Activated CD8-positive, alpha-beta T cell treated with anti-CD3 and anti-CD28 coated beads, Interleukin-2, amount 10 ng/mL, durations not matched to agents 7 days and 5 days (primary cell): Measurements from ENCODE around the gene GNAQ. TPM values are rescaled to one million over a fixed set of nuclear protein-coding genes. Genes with fewer than 3 reads are reported as not detected.

Experiments
- ATAC-seq: fragments of 150-1000 bp; cut with Tn5 transposase; one replicate; pipeline ENCODE4 v1.10.0; 2021; ENCODE audit warnings: moderate library complexity
- CTCF ChIA-PET: fragments of 350-600 bp; sonication (Branson Sonifier 250); formaldehyde crosslinking; loops from one replicate; lab custom pipeline; 2021; ENCODE audit warnings: antibody characterized with exemption; lab: Charles Lee
- POLR2A ChIA-PET: fragments of 350-600 bp; sonication (Branson Sonifier 250); formaldehyde crosslinking; loops from one replicate; lab custom pipeline; 2021; ENCODE audit warnings: antibody characterized with exemption; lab: Charles Lee
- DNase-seq: peaks from one replicate; pipeline ENCODE4 v3.0.0-alpha.2; 2020
- H3K27ac Mint-ChIP-seq: one replicate; pipeline ENCODE4 v1.8.0; 2021; ENCODE audit warnings: mild to moderate bottlenecking, mixed read lengths
- H3K27me3 Mint-ChIP-seq: one replicate; pipeline ENCODE4 v1.8.0; 2021; ENCODE audit warnings: low read depth, mixed read lengths
- H3K36me3 Mint-ChIP-seq: one replicate; pipeline ENCODE4 v1.8.0; 2021; ENCODE audit warnings: low read depth, mixed read lengths
- H3K4me1 Mint-ChIP-seq: one replicate; pipeline ENCODE4 v1.8.0; 2021; ENCODE audit warnings: low read depth, mixed read lengths
- H3K4me3 Mint-ChIP-seq: one replicate; pipeline ENCODE4 v1.8.0; 2021; ENCODE audit warnings: mild to moderate bottlenecking, mixed read lengths
- H3K9me3 Mint-ChIP-seq: one replicate; pipeline ENCODE4 v1.8.0; 2022; ENCODE audit warnings: mixed read lengths; ENCODE audit not compliant: insufficient read depth
- total RNA-seq, 2 experiments: library from RNA; stranded (reverse); gene quantifications; one replicate each; pipeline ENCODE4 v1.2.3, GENCODE V29; 2021

Gene GNAQ
- total RNA-seq, 2 experiments from 2014 or later, result 29.0 to 29.7 TPM

- H3K27ac Mint-ChIP-seq, result no peak overlapping the region
- DNase-seq, result no peak
- H3K4me3 Mint-ChIP-seq, result no peak overlapping the region
- CTCF ChIA-PET, result interaction anchor here (1.2 to 1.4 kb wide), 2 partner anchors 9 to 81 kb away, joined by 3 read pairs; no protein-coding TSS in a partner anchor
- ATAC-seq, result no peak
- H3K27me3 Mint-ChIP-seq, result no peaks in the 10 kb centered on the region
- H3K36me3 Mint-ChIP-seq, result peaks cover 3% of the 10 kb centered on the region
- peaks cover 13% of the 10 kb centered on the region for H3K4me1 Mint-ChIP-seq
- POLR2A ChIA-PET, result no interaction called here
- no peaks in the 10 kb centered on the region for H3K9me3 Mint-ChIP-seq
Observed at GRCh38 chr9:77954013-77954665, 77.5 kb downstream of the GNAQ start.

GRCh38 chr9:77953590-77953989 is 78.0 kb downstream of the GNAQ start:
- DNase-seq (no peak), ATAC-seq (no peak)
- ChIA-PET CTCF (no interaction called here), POLR2A (no interaction called here)
- no peak overlapping the region for H3K4me3 Mint-ChIP-seq
- peaks cover 13% of the 10 kb centered on the region for H3K4me1 Mint-ChIP-seq
- no peaks in the 10 kb centered on the region for H3K27me3 Mint-ChIP-seq
- H3K27ac Mint-ChIP-seq, result no peak overlapping the region
- peaks cover 3% of the 10 kb centered on the region for H3K36me3 Mint-ChIP-seq
- no peaks in the 10 kb centered on the region for H3K9me3 Mint-ChIP-seq

- Mint-ChIP-seq H3K27me3 (no peaks in the 10 kb centered on the region), H3K36me3 (peaks cover 3% of the 10 kb centered on the region), H3K4me1 (peaks cover 9% of the 10 kb centered on the region), H3K4me3 (no peak overlapping the region), H3K9me3 (no peaks in the 10 kb centered on the region), H3K27ac (no peak overlapping the region)
- DNase-seq, result no peak
- no peak for ATAC-seq
- ChIA-PET CTCF (no interaction called here), POLR2A (no interaction called here)
Observed at GRCh38 chr9:77952635-77953328, 78.8 kb downstream of the GNAQ start.

GRCh38 chr9:77951369-77951768 is 80.2 kb downstream of the GNAQ start:
- Mint-ChIP-seq H3K9me3 (no peaks in the 10 kb centered on the region), H3K36me3 (no peaks in the 10 kb centered on the region), H3K27ac (no peak overlapping the region), H3K4me1 (peaks cover under 1% of the 10 kb centered on the region), H3K4me3 (no peak overlapping the region), H3K27me3 (no peaks in the 10 kb centered on the region)
- no peak for ATAC-seq
- ChIA-PET POLR2A (no interaction called here), CTCF (interaction anchor here (0.6 to 2.8 kb wide), 4 partner anchors 22 to 88 kb away, joined by 3 to 14 read pairs (median 3); no protein-coding TSS in a partner anchor)
- DNase-seq, result no peak

GRCh38 chr9:77949751-77950436 is 81.7 kb downstream of the GNAQ start:
- no peak overlapping the region for H3K4me3 Mint-ChIP-seq
- no peaks in the 10 kb centered on the region for H3K36me3 Mint-ChIP-seq
- H3K27me3 Mint-ChIP-seq, result no peaks in the 10 kb centered on the region
- DNase-seq, result no peak
- peaks cover 15% of the 10 kb centered on the region for H3K4me1 Mint-ChIP-seq
- H3K27ac Mint-ChIP-seq, result no peak overlapping the region
- CTCF ChIA-PET, result interaction anchor here (1.0 to 2.8 kb wide), 4 partner anchors 21 to 175 kb away, joined by 3 to 14 read pairs (median 4); no protein-coding TSS in a partner anchor
- POLR2A ChIA-PET, result interaction anchor here (0.6 kb wide), 1 partner anchor 24 kb away, joined by 3 read pairs; no protein-coding TSS in a partner anchor
- ATAC-seq, result no peak
- H3K9me3 Mint-ChIP-seq, result no peaks in the 10 kb centered on the region

- DNase-seq, result no peak
- Mint-ChIP-seq H3K27ac (no peak overlapping the region), H3K36me3 (peaks cover 2% of the 10 kb centered on the region), H3K27me3 (no peaks in the 10 kb centered on the region), H3K4me1 (peaks cover 33% of the 10 kb centered on the region), H3K9me3 (no peaks in the 10 kb centered on the region), H3K4me3 (no peak overlapping the region)
- ChIA-PET POLR2A (no interaction called here), CTCF (no interaction called here)
- ATAC-seq, result no peak
Observed at GRCh38 chr9:77947651-77948050, 84.0 kb downstream of the GNAQ start.

- H3K4me1 Mint-ChIP-seq, result peaks cover 33% of the 10 kb centered on the region
Observed at GRCh38 chr9:77946969-77947620, 84.5 kb downstream of the GNAQ start.

GRCh38 chr9:77946296-77946695 is 85.3 kb downstream of the GNAQ start:
- peak overlapping the region; percentile 22 for H3K27ac Mint-ChIP-seq
- ChIA-PET CTCF (interaction anchor here (1.5 kb wide), 1 partner anchor 88 kb away, joined by 3 read pairs; no protein-coding TSS in a partner anchor), POLR2A (no interaction called here)
- H3K9me3 Mint-ChIP-seq, result no peaks in the 10 kb centered on the region
- peaks cover 5% of the 10 kb centered on the region for H3K36me3 Mint-ChIP-seq
- no peak overlapping the region for H3K4me3 Mint-ChIP-seq
- DNase-seq, result no peak
- peaks cover 33% of the 10 kb centered on the region for H3K4me1 Mint-ChIP-seq
- no peaks in the 10 kb centered on the region for H3K27me3 Mint-ChIP-seq
- ATAC-seq, result no peak

More at GRCh38 chr9:77946969-77947620, 84.5 kb downstream of the GNAQ start:
- ChIA-PET CTCF (no interaction called here), POLR2A (no interaction called here)
- ATAC-seq (no peak), DNase-seq (no peak)
- Mint-ChIP-seq H3K9me3 (no peaks in the 10 kb centered on the region), H3K27ac (no peak overlapping the region), H3K36me3 (peaks cover 2% of the 10 kb centered on the region), H3K4me3 (no peak overlapping the region), H3K27me3 (no peaks in the 10 kb centered on the region)

GRCh38 chr9:77945798-77946197 is 85.8 kb downstream of the GNAQ start:
- Mint-ChIP-seq H3K4me3 (no peak overlapping the region), H3K27ac (no peak overlapping the region), H3K36me3 (peaks cover 5% of the 10 kb centered on the region), H3K4me1 (peaks cover 33% of the 10 kb centered on the region), H3K27me3 (no peaks in the 10 kb centered on the region), H3K9me3 (no peaks in the 10 kb centered on the region)
- DNase-seq (no peak), ATAC-seq (no peak)
- ChIA-PET POLR2A (no interaction called here), CTCF (interaction anchor here (0.9 to 1.8 kb wide), 6 partner anchors 9 to 154 kb away, joined by 3 to 5 read pairs (median 3); no protein-coding TSS in a partner anchor)

GRCh38 chr9:77944556-77945243 is 86.9 kb downstream of the GNAQ start:
- Mint-ChIP-seq H3K36me3 (peaks cover 5% of the 10 kb centered on the region), H3K4me1 (peaks cover 33% of the 10 kb centered on the region), H3K4me3 (peak overlapping the region; percentile 41), H3K27me3 (no peaks in the 10 kb centered on the region), H3K9me3 (no peaks in the 10 kb centered on the region), H3K27ac (peak overlapping the region; percentile 66)
- ATAC-seq (no peak), DNase-seq (no peak)
- CTCF ChIA-PET, result interaction anchor here (0.9 to 1.8 kb wide), 8 partner anchors 10 to 153 kb away, joined by 3 to 5 read pairs (median 3); no protein-coding TSS in a partner anchor
- POLR2A ChIA-PET, result no interaction called here

GRCh38 chr9:77943057-77943456 is 88.6 kb downstream of the GNAQ start:
- Mint-ChIP-seq H3K27ac (no peak overlapping the region), H3K36me3 (peaks cover 5% of the 10 kb centered on the region), H3K9me3 (no peaks in the 10 kb centered on the region), H3K4me3 (no peak overlapping the region), H3K27me3 (no peaks in the 10 kb centered on the region), H3K4me1 (peaks cover 33% of the 10 kb centered on the region)
- ATAC-seq (no peak), DNase-seq (no peak)
- ChIA-PET POLR2A (no interaction called here), CTCF (interaction anchor here (0.7 to 1.2 kb wide), 3 partner anchors 40 to 481 kb away, joined by 3 to 5 read pairs (median 4); no protein-coding TSS in a partner anchor)
